Pons (tissue), 1 donor: ENCODE data around the gene SLC5A11.

Experiments used
- DNase-seq: peaks from one replicate; pipeline ENCODE4 v3.0.0-alpha.2; 2016; ENCODE audit warnings: low spot score

Gene SLC5A11

DNA sequence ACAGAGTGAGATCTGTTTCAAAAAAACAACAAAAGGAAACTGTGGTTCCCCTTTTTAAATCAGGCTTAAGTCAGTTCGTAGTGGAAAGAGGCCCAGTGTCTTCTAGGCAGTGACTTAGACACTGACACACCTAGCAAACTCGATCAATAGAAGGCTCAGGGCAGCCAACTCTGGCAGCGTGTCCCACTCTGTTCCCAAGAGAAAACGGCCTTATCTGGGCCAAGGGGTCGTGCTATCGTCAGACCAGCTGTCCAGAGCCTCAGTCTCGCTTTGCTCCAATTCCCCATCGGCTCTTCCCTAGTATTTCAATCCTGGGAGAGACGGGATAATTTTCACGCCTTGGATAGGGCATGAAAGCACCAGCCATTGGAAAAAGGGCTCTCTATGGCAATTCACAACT is 72.9 kb downstream of the SLC5A11 start:
- no peak for DNase-seq

DNA sequence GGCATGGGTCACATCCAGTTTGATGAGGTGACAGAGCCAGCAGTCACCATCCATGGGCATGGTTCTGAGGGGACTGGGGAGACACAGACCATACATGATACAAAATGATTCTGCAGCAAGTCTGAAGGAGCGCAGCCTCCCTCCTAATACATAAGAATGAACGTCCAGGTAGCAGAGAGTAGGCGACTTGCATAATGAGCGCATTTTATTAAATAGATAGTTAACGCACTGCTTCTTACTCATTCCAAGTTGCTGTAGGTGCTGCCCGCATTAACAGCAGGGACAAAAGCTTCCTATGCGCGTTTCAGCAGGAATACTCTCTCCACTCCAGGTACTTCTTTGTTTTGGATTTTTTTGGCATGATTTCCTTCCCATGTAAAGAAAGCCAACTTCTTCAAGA is 73.8 kb downstream of the SLC5A11 start:
- DNase-seq = no peak

DNA sequence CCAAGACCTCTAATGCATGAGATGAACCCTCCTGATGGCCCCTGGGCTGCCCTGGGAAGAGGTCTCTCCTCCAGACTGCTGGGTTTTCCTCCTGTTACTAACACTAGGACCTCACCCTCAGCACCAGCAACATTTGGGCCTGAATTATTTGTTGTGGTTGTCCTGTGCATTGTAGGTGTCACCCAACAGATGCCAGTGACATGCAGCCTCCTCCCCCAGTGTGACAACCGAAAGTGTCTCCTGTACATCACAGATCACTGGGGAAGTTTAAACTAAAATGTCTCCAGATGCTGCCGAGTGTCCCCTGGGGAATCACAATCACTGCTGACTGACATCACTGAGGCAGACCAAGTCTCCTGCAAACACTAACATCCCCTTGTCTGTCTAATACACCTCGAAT is 74.8 kb downstream of the SLC5A11 start:
- no peak for DNase-seq

DNA sequence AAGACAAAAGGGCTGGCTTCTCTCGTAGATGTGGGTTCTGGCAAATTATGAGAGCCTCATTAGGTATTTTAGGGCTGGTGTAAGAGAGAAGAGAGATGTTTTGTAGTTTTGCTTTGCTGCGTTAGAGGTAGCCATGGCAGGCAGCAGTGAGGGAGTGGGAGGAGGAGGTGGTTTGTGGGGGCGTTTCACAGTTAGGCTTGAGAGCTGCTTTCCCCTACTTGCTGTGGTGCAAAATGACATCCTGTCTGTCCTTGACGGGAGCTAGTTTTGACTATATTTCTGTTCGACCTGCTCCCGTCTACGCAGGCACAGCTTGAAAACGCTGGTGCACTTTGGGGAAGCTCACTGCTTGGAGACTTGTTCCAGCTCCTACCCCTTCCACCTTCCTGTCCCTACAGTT is 75.5 kb downstream of the SLC5A11 start:
- DNase-seq = no peak

DNA sequence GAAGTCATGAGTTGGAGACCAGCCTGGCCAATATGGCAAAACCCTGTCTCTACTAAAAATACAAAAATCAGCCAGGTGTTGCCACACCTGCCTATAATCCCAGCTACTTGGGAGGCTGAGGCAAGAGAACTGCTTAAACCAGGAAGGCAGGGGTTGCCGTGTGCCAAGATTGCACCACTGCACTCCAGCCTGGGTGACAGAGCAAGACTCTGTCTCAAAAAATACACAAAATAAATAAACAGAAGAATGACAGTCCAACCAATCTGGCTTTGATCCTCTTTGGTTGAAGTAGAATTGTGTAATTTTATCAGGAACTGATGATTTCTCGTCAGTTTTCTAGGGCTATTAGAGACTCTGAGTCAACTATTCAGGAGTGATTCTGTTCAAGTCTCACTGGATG is 79.4 kb downstream of the SLC5A11 start:
- no peak for DNase-seq

DNA sequence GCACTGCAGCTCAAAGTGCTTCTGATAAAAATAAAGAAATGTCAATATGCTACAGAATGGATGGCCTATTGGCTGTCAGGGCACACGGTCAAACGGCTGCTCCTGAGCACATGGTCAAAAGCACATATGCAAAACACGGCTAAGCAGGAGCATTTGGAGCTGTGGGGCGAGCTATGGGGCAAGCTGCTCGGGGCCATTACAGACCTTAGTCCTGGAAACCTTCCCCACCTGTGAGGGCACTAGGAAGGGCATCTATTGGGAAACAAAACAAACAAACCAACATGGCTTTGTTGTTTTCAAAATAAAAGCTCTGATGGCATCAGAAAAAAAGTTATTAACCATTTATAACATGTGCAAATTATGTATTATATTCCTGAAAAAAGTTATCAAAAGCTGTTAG is 83.6 kb downstream of the SLC5A11 start:
- DNase-seq = no peak

DNA sequence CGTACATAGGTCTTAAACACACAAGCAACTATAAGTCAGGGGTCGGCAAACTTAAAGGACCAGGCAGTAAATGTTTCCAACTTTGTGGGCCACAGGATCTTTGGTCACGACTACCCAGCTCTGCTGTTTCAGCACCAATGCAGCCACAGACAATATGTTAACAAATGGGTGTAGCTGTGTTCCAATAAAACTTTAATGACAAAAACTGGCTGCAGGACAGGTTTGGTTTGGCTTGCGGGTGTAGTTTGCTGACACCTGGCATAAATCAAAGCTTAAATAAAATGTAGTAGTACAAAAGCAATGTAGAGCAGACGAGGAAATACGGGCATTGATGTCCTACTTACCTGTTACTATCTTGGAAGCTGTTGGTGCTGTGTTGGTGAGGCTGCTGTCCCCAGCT is 84.7 kb downstream of the SLC5A11 start:
- DNase-seq = no peak

DNA sequence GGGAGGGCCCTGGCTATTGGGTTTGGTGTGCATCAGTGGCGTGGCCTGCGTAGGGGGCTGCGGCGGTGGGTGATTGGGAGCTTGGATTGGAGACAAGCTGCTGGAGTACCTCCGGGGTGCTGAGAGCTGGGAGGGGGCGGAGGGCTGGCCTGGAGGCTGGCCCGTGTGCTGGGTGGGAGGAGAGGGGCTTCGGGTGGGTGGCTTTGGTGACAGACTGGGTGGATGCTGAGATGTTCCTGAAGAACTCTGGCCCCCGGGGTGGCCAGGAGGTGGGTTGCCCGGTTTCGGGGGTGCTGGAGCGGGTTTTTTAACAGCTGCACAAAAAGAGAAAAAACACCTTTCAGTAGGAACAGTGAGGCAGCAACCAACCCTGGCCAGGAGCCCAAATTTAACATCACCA is 85.3 kb downstream of the SLC5A11 start:
- DNase-seq = no peak

DNA sequence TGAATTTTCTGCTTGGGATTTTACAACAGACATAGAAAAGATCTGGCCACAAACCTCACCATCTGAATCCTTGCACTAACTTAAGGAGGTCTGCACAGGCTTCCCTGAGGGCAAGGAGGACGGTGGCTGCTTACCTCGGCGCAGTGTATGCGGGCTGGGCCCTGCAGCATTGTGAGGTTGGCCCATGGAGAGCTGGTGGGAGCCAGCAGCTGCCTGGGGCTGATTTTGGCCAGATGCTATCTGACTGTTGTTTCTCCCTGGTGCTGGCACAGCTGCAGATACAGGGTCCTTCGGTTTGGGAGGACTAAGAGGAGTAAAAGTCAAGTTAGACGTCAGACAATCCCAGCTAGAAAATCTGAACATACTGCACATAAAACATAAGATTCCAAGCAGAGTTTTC is 89.6 kb downstream of the SLC5A11 start:
- DNase-seq = no peak

DNA sequence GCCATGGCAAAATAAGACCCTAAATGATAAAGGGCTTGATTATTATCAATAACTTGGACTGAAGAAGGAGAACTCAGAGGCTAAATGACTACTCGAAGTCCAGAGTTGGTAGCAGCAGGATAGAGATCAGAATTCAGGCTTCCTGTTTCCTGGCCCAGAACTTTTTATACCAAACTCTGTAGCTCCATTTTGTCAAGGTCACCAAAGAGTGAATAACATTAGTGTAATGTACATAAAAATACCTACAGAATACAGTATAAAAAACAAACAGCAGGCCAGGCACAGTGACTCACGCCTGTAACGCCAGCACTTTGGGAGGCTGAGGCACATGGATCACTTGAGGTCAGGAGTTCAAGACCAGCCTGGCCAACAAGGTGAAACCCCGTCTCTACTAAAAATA is 90.4 kb downstream of the SLC5A11 start:
- no peak for DNase-seq

DNA sequence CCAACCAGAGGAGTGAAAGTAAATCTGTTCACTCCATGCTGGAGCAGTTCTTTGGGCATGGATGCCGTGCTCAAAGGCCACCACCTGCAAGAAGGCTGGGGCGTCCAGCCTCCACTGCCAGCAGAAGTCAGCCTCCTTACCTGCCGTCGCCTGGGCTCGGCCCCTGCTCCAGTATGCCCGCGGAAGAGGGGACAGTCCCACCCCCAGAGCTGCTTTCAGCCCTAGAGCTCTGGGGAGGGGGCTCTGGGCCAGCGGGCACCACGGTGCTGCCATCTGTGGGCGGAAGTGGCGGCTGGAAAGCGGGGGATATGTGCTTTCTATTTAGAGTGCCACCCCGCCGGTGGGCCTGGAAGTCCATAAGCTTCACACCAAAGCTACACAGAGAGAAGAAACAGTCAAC is 93.5 kb downstream of the SLC5A11 start:
- no peak for DNase-seq

DNA sequence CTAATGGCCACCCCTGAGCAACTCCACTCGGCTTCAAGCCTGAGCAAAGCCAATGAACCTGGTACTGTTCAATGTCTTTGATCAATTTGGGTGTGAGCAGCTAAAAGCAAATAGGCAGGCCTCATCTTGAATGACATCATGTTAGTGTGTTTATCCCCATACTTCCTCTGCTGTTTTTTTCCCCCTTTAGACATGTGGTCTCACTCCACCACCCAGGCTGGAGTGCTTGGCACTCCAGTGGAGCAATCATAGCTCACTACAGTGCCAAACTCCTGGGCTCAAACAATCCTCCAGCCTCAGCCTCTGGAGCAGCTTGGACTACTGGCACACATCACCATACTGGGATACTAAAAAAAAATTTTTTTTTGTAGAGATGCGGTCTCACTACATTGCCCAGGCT is 94.0 kb downstream of the SLC5A11 start:
- DNase-seq = no peak

DNA sequence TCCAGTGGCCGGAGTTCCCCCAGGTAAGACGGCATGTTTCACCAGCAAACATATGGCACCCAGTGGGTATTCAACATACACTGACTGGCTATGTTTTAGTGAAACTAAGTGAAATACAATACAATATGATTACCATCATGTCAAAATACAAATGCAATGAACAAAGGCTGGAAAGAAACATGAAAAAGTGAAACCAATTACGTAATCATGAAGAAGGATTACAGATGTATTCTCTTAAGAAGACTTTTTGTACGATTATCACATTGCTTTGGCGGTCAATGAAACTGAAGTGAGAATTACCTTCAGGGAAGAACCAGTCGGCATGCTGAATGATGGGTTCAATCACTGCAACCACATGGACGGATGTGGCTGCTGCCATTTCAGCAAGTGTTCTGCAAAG is 97.7 kb downstream of the SLC5A11 start:
- no peak for DNase-seq

DNA sequence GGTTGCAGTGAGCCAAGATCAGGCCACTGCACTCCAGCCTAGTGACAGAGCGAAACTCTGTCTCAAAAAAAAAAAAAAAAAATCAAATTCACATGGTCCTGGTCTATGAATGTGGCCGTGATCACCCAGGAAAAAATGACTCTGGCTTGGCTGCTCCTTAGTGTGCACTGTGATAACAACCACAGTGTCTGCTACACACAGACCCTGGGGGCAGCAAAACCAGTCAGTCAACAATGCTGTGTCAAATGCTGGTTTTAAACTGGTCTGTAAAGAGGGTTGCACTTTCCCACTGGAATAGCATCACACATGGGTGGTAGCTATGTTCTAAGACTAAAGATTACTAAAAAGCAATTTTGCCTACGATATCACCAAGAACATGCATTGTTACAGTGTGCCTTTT is 98.4 kb downstream of the SLC5A11 start:
- no peak for DNase-seq

DNA sequence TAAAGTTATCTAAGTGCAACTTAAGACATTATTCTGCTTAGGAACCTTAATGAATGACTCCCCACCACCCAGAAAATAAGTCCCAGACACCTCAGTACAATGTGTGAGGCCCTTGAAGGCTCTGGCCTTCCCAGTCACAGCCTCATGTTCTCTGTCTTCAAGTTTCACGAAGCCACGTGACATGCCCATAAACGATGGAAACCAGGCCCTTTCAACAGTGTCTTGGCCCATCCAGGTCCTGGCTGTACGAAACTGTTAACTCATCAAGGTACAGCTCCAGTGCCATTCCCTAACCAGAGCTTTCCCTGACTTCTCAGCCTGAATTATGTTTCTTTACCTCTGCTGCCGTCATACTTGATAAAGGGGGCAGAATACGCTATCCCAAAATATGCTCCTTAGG is 100.4 kb downstream of the SLC5A11 start:
- no peak for DNase-seq

DNA sequence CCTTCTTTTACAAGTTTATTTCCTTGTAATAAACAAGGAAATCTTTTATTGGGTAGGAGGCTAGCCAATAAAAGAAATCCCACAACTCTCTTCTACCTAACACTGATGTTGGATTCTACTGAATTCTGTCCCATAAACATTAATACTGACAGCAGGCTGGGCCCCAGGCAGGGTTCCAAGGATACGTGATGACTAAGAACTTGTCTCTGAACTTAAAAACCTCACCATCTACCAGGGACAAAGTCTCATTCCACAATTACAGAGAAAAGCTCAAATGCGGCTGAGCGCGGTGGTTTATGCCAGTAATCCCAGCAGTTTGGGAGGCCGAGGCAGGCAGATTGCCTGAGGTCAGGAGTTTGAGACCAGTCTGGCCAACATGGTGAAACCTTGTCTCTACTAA is 104.5 kb downstream of the SLC5A11 start:
- no peak for DNase-seq

DNA sequence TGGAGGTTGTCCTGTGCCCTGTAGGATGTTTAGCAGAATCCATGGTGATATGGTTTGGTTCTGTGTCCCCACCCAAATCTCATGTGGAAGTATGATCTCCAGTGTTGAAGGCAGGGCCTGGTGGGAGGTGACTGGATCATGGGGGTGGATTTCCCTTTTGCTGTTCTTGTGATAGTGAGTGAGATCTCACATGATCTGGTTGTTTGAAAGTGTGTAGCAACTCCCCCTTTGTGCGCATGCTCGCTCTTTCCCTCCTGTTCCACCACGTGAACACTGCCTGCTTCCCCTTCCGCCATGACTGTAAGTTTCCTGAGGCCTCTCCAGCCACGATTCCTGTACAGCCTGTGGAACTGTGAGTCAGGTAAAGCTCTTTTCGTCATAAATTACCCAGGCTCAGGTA is 107.5 kb downstream of the SLC5A11 start:
- DNase-seq = no peak

DNA sequence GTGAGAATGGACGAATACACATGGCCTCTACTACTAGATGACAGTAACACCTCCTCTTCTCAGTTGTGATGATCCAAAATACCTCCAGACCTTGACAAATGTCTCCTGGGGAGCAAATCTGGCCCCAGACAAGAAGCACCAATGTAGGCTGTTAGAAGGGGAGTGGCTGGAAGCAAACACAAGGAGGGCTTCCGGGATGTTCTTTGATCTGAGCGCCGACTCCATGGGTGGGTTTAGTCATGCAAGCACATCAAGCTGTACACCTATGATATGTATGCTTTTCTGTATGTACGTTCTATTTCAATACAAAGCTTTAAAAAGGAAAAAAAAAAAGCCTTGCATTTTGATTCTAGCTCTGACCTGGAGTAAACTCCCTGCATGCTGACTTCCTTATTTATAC is 108.0 kb downstream of the SLC5A11 start:
- DNase-seq = no peak

DNA sequence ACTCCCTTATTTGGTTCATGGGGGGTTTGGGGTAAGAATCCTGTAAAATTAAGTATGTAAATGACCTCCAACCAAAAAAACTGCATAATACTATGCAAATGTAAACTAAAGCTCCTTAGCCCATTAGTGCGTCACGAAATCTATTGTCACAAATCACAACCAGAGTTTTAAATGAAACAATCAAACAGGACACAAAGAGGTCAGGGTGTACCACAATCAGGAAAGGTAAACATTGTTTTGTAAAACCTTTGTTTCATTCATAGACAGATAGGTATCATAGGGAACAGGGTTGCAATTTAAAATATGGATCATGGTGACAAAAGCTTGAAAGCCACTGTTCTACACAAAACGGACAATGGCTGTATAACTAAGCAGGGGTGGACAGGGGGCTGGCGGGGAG is 108.4 kb downstream of the SLC5A11 start:
- DNase-seq = no peak

DNA sequence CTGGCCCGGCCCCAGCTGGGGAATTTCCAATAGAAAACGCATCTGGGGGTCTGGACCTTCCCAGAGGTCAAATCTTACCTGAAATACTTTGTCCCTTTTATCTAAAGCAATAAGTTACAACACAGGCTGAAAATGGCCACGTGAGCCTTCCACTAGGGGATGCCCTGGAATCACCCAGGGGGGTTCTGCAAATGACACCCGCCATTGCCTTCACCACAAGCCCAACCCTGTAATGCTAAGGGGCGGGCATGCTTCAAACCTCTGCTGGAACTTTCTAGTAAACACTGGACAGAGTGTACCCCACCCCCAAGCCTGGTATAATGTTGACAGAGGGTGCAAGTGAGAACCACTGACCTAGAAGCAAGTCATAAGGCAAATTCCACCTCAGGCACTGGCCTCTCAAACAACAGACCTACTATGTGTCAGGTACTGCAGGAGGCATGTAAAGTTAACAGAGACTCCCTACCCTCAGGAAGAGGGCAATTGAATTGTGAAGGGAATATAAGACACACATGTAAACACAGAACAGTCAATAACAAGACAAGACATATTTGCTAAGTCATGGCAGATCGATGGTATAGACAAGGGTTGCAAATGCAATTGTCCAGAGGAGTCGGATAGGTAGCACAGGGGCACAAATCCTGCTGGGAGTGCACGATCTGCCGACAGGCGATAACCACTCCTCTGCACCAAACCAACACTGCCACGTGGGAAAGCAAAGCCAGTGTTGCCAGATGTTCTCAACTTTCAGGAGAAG is 110.4 kb downstream of the SLC5A11 start:
- DNase-seq = no peak

DNA sequence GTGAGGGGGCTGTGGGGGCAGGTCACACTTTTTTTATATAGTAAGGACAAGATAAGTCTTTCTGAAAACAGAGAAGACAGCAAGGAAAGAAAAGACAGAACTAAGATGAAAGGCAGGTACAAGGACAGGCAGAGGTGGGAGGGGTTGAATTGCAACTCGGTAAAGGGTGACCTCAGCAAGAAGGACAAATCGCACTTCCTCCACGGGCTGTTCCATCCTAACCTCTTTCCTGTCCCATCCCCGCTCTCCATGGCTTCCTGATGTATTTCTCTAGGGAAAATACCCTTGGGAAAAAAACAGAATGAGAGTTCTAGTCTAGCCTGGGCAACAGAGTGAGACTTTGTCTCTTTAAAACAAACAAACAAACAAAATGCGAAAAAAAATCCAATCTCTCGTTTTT is 112.1 kb downstream of the SLC5A11 start:
- no peak for DNase-seq
